Natural killer cell (primary cell): ENCODE results near the gene ZNF160. TPM values are rescaled to one million over a fixed set of nuclear protein-coding genes. Genes with fewer than 3 reads are reported as not detected.

ENCODE experiments used
- ATAC-seq, 3 donors: fragments of 150-1000 bp in 2 of 3; fragments of 200-7000 bp in 1 of 3; cut with Tn5 transposase; 1 replicate in 1 of 3; 2 replicates in 2 of 3; pipeline ENCODE4 v1.10.0; 2021; ENCODE audit warnings: mild to moderate bottlenecking in 2 of 3, moderate library complexity in 2 of 3
- DNase-seq, 2 donors: peaks; one replicate each; pipeline versions ENCODE4 v3.0.0 to v3.0.0-alpha.2; 2013 to 2021; ENCODE audit warnings: mixed read lengths in 1 of 2
- H3K27ac ChIP-seq: one replicate; pipeline ENCODE4 v1.5.1; 2013; ENCODE audit warnings: mild to moderate bottlenecking, low read length
- H3K27me3 ChIP-seq: one replicate; pipeline ENCODE4 v1.6.1; 2013; ENCODE audit warnings: low read length; ENCODE audit not compliant: control insufficient read depth, insufficient read depth
- H3K36me3 ChIP-seq: one replicate; pipeline ENCODE4 v1.6.1; 2013; ENCODE audit warnings: low read length; ENCODE audit not compliant: control insufficient read depth, insufficient read depth
- H3K4me1 ChIP-seq: one replicate; pipeline ENCODE4 v1.6.1; 2013; ENCODE audit warnings: low read length; ENCODE audit not compliant: control insufficient read depth, insufficient read depth
- H3K4me3 ChIP-seq: one replicate; pipeline ENCODE4 v1.5.1; 2013; ENCODE audit warnings: low read length
- H3K9me3 ChIP-seq: one replicate; pipeline ENCODE4 v1.6.1; 2013; ENCODE audit warnings: low read length; ENCODE audit not compliant: control insufficient read depth, insufficient read depth
- H3K27ac Mint-ChIP-seq, 2 donors: one replicate each; pipeline ENCODE4 v1.8.0; 2022; ENCODE audit warnings: mild to moderate bottlenecking in 2 of 2, mixed read lengths in 2 of 2, moderate library complexity in 1 of 2
- H3K27me3 Mint-ChIP-seq, 2 donors: one replicate each; pipeline ENCODE4 v1.8.0; 2022; ENCODE audit warnings: low read depth in 2 of 2, mixed read lengths in 2 of 2
- H3K36me3 Mint-ChIP-seq: one replicate; pipeline ENCODE4 v1.8.0; 2022; ENCODE audit warnings: mixed read lengths
- H3K4me1 Mint-ChIP-seq, 2 donors: one replicate each; pipeline ENCODE4 v1.8.0; 2022; ENCODE audit warnings: mixed read lengths in 2 of 2
- H3K4me3 Mint-ChIP-seq: one replicate; pipeline ENCODE4 v1.8.0; 2022; ENCODE audit warnings: mild to moderate bottlenecking, moderate library complexity, mixed read lengths
- H3K9me3 Mint-ChIP-seq, 2 donors: one replicate each; pipeline ENCODE4 v1.8.0; 2022; ENCODE audit warnings: mixed read lengths in 2 of 2
- WGBS: methylation state at CpG from one replicate; pipeline ENCODE4 v1.1.7; 2013; ENCODE audit warnings: missing lambda C conversion rate; ENCODE audit not compliant: insufficient coverage; 5-methylcytosine and 5-hydroxymethylcytosine counted together
- intact Hi-C: fragments of 100-400 bp; cut with micrococcal nuclease; formaldehyde crosslinking; loops from one replicate; pipeline ENCODE4 v1.14.2; 2022
- total RNA-seq, 4 donors: library from RNA; stranded (reverse); fragments of 120-200 nt in 1 of 4; gene quantifications; one replicate each; pipeline versions ENCODE4 v1.2.3 to v1.2.4, GENCODE V29; 2013 to 2022
- TF ChIP-seq, protein P1 (sequence below): fragments of 200-600 bp; IDR thresholded peaks from one replicate; pipeline ENCODE4 v1.8.0; 2022; ENCODE audit warnings: antibody characterized with exemption

The ZNF160 gene
- total RNA-seq, 3 donors from 2014 or later (not counting 1 experiment from before 2014, with no cell fraction given) = 43.9 to 54.9 (median 54.7) TPM

GRCh38 chr19:53112286-53112685, 9.1 kb upstream of the ZNF160 start:
- TF ChIP-seq, protein P1, sequence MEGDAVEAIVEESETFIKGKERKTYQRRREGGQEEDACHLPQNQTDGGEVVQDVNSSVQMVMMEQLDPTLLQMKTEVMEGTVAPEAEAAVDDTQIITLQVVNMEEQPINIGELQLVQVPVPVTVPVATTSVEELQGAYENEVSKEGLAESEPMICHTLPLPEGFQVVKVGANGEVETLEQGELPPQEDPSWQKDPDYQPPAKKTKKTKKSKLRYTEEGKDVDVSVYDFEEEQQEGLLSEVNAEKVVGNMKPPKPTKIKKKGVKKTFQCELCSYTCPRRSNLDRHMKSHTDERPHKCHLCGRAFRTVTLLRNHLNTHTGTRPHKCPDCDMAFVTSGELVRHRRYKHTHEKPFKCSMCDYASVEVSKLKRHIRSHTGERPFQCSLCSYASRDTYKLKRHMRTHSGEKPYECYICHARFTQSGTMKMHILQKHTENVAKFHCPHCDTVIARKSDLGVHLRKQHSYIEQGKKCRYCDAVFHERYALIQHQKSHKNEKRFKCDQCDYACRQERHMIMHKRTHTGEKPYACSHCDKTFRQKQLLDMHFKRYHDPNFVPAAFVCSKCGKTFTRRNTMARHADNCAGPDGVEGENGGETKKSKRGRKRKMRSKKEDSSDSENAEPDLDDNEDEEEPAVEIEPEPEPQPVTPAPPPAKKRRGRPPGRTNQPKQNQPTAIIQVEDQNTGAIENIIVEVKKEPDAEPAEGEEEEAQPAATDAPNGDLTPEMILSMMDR = no peak
- Mint-ChIP-seq H3K27me3 (no peaks in the 10 kb centered on the region), H3K36me3 (peaks cover 39% of the 10 kb centered on the region), H3K9me3 (peaks cover 7 to 15% of the 10 kb centered on the region in 2 donors), H3K4me1 (no peaks in the 10 kb centered on the region), H3K27ac (no peak overlapping the region), H3K4me3 (no peak overlapping the region)
- DNase-seq = no peak
- peaks cover 2% of the 10 kb centered on the region for H3K36me3 ChIP-seq
- H3K27me3 ChIP-seq = no peaks in the 10 kb centered on the region
- ATAC-seq = no peak
- H3K27ac ChIP-seq = no peak overlapping the region
- intact Hi-C loops = no loop called here
- 100% methylated on average over 1 of the region's 2 CpGs for WGBS
- H3K9me3 ChIP-seq = peaks cover 6% of the 10 kb centered on the region
- no peaks in the 10 kb centered on the region for H3K4me1 ChIP-seq
- H3K4me3 ChIP-seq = no peak overlapping the region

DNA sequence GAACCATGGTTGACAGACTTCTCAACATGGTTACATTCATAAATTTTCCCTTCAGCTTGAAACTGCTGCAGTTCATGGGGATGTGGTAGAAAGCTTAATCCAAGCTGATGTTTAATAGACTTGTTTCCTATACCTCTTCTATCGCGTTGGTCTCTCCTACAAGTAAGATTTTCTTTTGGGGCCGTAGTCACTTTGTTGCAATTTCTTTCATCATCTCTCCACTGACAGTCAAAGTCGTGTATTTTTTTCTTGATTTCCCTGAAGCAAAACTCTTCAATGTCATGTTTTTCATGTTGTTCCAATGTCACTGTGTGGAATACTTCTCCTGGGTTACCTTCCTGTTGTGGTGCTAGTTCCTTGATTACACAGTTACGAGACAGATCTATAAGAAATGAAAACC, 6.3 kb upstream of the ZNF160 start:
- no peak overlapping the region for H3K4me3 Mint-ChIP-seq
- Histone ChIP-seq H3K27me3 (no peaks in the 10 kb centered on the region), H3K27ac (no peak overlapping the region), H3K4me3 (no peak overlapping the region), H3K9me3 (peaks cover 7% of the 10 kb centered on the region), H3K36me3 (peaks cover 2% of the 10 kb centered on the region), H3K4me1 (no peaks in the 10 kb centered on the region)
- peaks cover 20% of the 10 kb centered on the region for H3K36me3 Mint-ChIP-seq
- H3K27ac Mint-ChIP-seq = no peak overlapping the region
- 97% methylated on average over 4 of the region's 5 CpGs for WGBS
- ATAC-seq = no peak
- peaks cover 2 to 8% of the 10 kb centered on the region in 2 donors for H3K9me3 Mint-ChIP-seq
- no peaks in the 10 kb centered on the region for H3K4me1 Mint-ChIP-seq
- TF ChIP-seq, protein P1 = no peak
- DNase-seq = no peak
- intact Hi-C loops = no loop called here
- H3K27me3 Mint-ChIP-seq = no peaks in the 10 kb centered on the region

- peaks cover 33 to 40% of the 10 kb centered on the region in 2 donors for H3K4me1 Mint-ChIP-seq
- H3K27ac ChIP-seq = peak overlapping the region; percentile 94
- peaks cover 20% of the 10 kb centered on the region for H3K4me1 ChIP-seq
- H3K27me3 ChIP-seq = no peaks in the 10 kb centered on the region
- H3K9me3 ChIP-seq = peaks cover 3% of the 10 kb centered on the region
- H3K27ac Mint-ChIP-seq = peak overlapping the region; percentile 86 to 90
- peak overlapping the region; percentile 81 for H3K4me3 ChIP-seq
- ATAC-seq (peak in 2 of 3 donors; percentile 4 to 12), DNase-seq (peak; percentile 34 to 51)
- WGBS = under 1% methylated on average over 33 of the region's 33 CpGs
- TF ChIP-seq, protein P1 = no peak
- H3K9me3 Mint-ChIP-seq = no peaks in the 10 kb centered on the region
- no peaks in the 10 kb centered on the region for H3K27me3 Mint-ChIP-seq
- peak overlapping the region; percentile 87 for H3K4me3 Mint-ChIP-seq
- H3K36me3 Mint-ChIP-seq = no peaks in the 10 kb centered on the region
- intact Hi-C loops = loop anchor here (2.0 to 5.0 kb wide), 3 partner anchors 56 to 140 kb away; partner anchors contain the start of genes ZNF347 and ZNF816
- H3K36me3 ChIP-seq = peaks cover 6% of the 10 kb centered on the region
Observed at GRCh38 chr19:53102756-53103233, 427 bp downstream of the ZNF160 start.
